Smooth muscle cell of the coronary artery (primary cell): ENCODE results near the gene THRSP. TPM values are rescaled to one million over a fixed set of nuclear protein-coding genes. Genes with fewer than 3 reads are reported as not detected.

Experiments used
- total RNA-seq: library from RNA; depleted of rRNA; stranded (reverse); fragments of >200 nt; gene quantifications from 2 replicates; pipeline ENCODE4 v1.2.3, GENCODE V29; 2014; ENCODE audit warnings: low replicate concordance

THRSP gene, protein sequence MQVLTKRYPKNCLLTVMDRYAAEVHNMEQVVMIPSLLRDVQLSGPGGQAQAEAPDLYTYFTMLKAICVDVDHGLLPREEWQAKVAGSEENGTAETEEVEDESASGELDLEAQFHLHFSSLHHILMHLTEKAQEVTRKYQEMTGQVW
- total RNA-seq, result not detected in 2 replicates

DNA sequence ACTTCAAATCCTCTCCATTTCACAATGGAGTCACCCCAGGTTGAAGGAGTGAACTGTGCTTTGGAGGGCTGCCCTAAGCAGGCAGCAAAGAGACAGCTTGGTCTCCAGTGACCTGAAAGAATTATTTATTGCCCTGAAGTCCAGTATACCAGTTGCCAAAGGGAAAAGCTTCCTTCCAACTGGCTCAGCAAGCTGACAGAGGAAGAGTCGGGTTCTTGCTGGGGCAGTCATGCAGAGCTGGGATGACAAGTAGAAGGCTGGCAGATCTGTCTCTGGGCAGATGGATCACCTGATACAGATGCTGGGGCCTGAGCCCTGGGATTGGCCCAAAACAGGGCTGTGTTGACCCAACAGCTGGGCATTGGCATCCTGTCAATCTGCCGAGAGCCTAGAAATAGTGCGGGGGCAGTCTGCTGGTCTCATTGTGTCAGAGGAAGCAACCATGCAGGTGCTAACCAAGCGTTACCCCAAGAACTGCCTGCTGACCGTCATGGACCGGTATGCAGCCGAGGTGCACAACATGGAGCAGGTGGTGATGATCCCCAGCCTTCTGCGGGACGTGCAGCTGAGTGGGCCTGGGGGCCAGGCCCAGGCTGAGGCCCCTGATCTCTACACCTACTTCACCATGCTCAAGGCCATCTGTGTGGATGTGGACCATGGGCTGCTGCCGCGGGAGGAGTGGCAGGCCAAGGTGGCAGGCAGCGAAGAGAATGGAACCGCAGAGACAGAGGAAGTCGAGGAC is at the start of gene THRSP:
Gene THRSP, plus strand, starts transcription at position 422 of the 742 bp plus-strand sequence. Its CDS starts 21 bp downstream, at position 443.

DNA sequence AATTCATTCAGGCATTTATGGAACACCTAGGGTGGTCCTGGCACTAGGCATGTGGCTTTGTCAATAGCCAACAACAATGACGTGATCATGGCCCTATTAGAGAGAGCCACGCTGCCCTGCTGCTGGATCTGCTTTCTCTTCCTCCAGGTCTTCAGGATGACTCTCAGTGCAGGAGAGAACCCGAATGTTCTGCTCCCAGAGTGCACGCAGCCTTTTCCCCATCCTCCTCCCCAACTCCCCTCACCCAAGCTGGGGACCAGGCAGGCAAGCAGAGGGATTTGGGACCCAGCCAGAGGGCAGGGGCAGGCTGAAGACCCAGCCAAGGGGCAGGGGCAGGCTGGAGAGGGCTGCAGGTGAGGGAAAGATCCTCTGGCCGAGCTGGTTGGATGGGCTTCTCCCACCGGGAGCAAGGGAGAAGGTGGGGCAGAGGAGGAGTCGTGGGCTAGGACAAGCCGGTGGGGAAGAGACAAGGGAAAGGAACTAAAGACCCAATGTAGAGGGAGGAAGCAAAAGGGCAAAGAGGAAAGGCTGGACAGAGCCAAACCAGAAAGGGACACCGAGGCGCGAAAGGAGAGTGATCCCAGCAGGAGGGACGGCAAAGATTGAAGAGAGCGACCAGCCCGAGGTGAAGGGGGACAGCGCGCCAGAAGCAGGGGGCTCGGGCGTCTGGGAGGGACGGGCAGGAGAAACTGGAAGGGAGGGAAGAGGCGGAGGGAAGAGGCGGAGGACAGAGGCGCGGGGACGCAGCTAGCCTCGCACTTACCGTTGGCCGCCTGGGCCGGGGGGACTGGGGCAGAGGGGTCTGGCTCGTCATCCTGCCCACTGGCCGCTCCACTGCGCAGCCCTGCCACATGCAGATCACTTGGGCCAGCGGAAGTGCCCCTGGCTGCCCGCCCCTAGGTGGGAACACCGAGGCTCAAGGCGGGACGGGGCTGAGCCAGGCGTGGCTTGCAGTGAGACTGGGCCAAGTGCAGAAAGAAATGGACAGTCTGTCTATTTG is 41.0 kb upstream of the THRSP start, which contains the start of gene KCTD14:
Gene KCTD14, minus strand, starts transcription at position 880 of the 1,000 bp plus-strand sequence. Its CDS starts 27 bp downstream, at position 853.

DNA sequence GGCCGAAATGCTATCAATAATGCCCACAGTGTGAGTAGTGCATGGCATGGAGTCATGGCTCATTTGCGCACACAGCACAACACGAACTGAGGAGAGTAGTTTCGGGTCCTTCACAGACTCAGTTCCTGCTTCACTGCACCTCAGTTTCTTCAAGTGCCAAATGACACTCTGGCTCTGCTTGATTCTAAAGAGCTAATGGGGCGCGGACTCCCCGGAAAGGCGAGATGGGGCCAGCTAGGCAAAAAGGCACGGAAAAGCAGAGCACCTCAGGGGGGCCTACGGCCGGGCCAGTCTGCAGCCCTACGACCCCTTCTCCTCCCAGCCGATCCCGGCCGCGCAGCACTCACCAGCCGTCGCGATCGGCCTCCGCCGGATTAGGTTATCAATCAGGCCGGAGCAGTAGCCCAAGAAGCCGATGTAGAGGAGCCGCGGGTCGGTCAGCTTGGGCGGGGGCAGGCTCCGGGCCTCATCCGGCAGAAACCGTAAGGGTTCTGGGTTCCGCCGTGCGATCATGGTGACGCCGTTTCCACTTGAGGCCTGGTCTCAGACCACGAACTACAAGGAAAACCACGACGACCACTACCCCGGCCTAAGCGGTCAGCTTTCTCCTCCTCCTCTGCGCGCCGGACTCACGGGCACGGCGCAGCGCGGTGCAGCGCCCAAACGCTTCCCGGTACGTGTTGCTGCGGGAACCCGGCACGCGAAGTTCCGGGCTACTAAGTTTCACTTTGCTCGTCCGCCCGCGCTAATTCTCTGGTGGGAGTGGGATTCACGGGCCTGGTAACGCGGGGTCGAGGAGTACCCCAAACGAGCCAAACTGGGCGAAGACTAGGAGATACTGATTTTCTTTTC is 15.8 kb downstream of the THRSP start, which contains the start of gene NDUFC2:
Gene NDUFC2, minus strand, starts transcription at position 631 of the 852 bp plus-strand sequence. Its CDS starts 118 bp downstream, at position 513.

Other genes with a start within 250 kb of the THRSP start
- 27.9 and 36.2 TPM in 2 replicates for gene RSF1, start 243.1 kb upstream of the THRSP start, total RNA-seq
- 58.4 and 63.2 TPM in 2 replicates for gene AAMDC, start 242.7 kb upstream of the THRSP start, total RNA-seq
- gene INTS4, start 69.2 kb upstream of the THRSP start, total RNA-seq, result 25.3 and 34.3 TPM in 2 replicates
- gene KCTD14, start 40.6 kb upstream of the THRSP start, total RNA-seq, result 0.35 and 1.1 TPM in 2 replicates
- gene NDUFC2, start 16.0 kb downstream of the THRSP start, total RNA-seq, result 60.1 and 176 TPM in 2 replicates
- gene ALG8, start 75.8 kb downstream of the THRSP start, total RNA-seq, result 18.5 and 29.7 TPM in 2 replicates
- gene KCTD21, start 124.8 kb downstream of the THRSP start, total RNA-seq, result 12.2 and 13.6 TPM in 2 replicates
- gene USP35, start 125.1 kb downstream of the THRSP start, total RNA-seq, result 6.3 and 25.3 TPM in 2 replicates